HL-60/S4 (cell line): ENCODE measurements around the gene SORBS2.

Source experiments
- in situ Hi-C: fragments of 300-500 bp; cut with MboI; formaldehyde crosslinking; loops from 2 replicates; pipeline ENCODE4 v1.14.3; 2022; ENCODE audit warnings: low sequenced_read_pairs

SORBS2 gene

GRCh38 chr4:185648631-185649030 lies 163.4 kb downstream of the SORBS2 start:
- in situ Hi-C loops: loop anchor here (25.0 kb wide), 1 partner anchor 389 kb away; no protein-coding TSS in a partner anchor

- in situ Hi-C loops: loop anchor here (25.0 kb wide), 1 partner anchor 392 kb away; no protein-coding TSS in a partner anchor
Observed at GRCh38 chr4:185645403-185645802, 166.6 kb downstream of the SORBS2 start.

- in situ Hi-C loops: loop anchor here (25.0 kb wide), 1 partner anchor 393 kb away; no protein-coding TSS in a partner anchor
Observed at GRCh38 chr4:185644408-185644807, 167.6 kb downstream of the SORBS2 start.

GRCh38 chr4:185642907-185643306 lies 169.1 kb downstream of the SORBS2 start:
- in situ Hi-C loops: loop anchor here (25.0 kb wide), 1 partner anchor 394 kb away; no protein-coding TSS in a partner anchor

GRCh38 chr4:185640811-185641675 lies 171.0 kb downstream of the SORBS2 start:
- in situ Hi-C loops: loop anchor here (25.0 kb wide), 1 partner anchor 396 kb away; no protein-coding TSS in a partner anchor

- in situ Hi-C loops: loop anchor here (25.0 kb wide), 1 partner anchor 399 kb away; no protein-coding TSS in a partner anchor
Observed at GRCh38 chr4:185638548-185639301, 173.3 kb downstream of the SORBS2 start.

- in situ Hi-C loops: loop anchor here (25.0 kb wide), 1 partner anchor 399 kb away; no protein-coding TSS in a partner anchor
Observed at GRCh38 chr4:185638093-185638492, 173.9 kb downstream of the SORBS2 start.

GRCh38 chr4:185637163-185637875 lies 174.7 kb downstream of the SORBS2 start:
- in situ Hi-C loops: loop anchor here (25.0 kb wide), 1 partner anchor 400 kb away; no protein-coding TSS in a partner anchor

- in situ Hi-C loops: loop anchor here (25.0 kb wide), 1 partner anchor 403 kb away; no protein-coding TSS in a partner anchor
Observed at GRCh38 chr4:185634066-185634652, 177.8 kb downstream of the SORBS2 start.

GRCh38 chr4:185626798-185627197 lies 185.2 kb downstream of the SORBS2 start:
- in situ Hi-C loops: loop anchor here (25.0 kb wide), 1 partner anchor 411 kb away; no protein-coding TSS in a partner anchor

- in situ Hi-C loops: loop anchor here (25.0 kb wide), 1 partner anchor 412 kb away; no protein-coding TSS in a partner anchor
Observed at GRCh38 chr4:185625503-185625902, 186.5 kb downstream of the SORBS2 start.

- in situ Hi-C loops: no loop called here
Observed at GRCh38 chr4:185624259-185624589, 187.8 kb downstream of the SORBS2 start.

GRCh38 chr4:185623444-185624258 lies 188.3 kb downstream of the SORBS2 start:
- in situ Hi-C loops: no loop called here

- in situ Hi-C loops: no loop called here
Observed at GRCh38 chr4:185608185-185608584, 203.8 kb downstream of the SORBS2 start.

GRCh38 chr4:185602397-185602796 lies 209.6 kb downstream of the SORBS2 start:
- in situ Hi-C loops: no loop called here

GRCh38 chr4:185600801-185601434 lies 211.1 kb downstream of the SORBS2 start:
- in situ Hi-C loops: no loop called here

GRCh38 chr4:185599553-185600243 lies 212.3 kb downstream of the SORBS2 start:
- in situ Hi-C loops: no loop called here

- in situ Hi-C loops: no loop called here
Observed at GRCh38 chr4:185598846-185599552, 213.0 kb downstream of the SORBS2 start.
